A673 (cell line): Measurements from ENCODE around the gene PPP1R18. TPM values are rescaled to one million over a fixed set of nuclear protein-coding genes. Genes with fewer than 3 reads are reported as not detected.
A peak's percentile ranks its signal among the peaks of the same experiment; 100 is the strongest.
"Not testable (repeated sequence)": the region's sequence is repeated elsewhere in the genome, so short reads cannot be mapped to it uniquely, and the experiment has no call there.

Experiments
- BruUV-seq: library from RNA; stranded (reverse); fragments of 400-500 nt; replicated peaks from 2 replicates; lab custom pipeline; 2021; lab: Mats Ljungman, UMichigan
- CTCF ChIA-PET: fragments of 300-600 bp; sonication (Branson Sonifier 250); formaldehyde crosslinking; loops from one replicate; lab custom pipeline; 2022; ENCODE audit warnings: antibody characterized with exemption; lab: Charles Lee
- POLR2A ChIA-PET: fragments of 300-600 bp; sonication (Branson Sonifier 250); formaldehyde crosslinking; loops from one replicate; lab custom pipeline; 2022; ENCODE audit warnings: antibody characterized with exemption; ENCODE audit not compliant: low non-redundant PET; lab: Charles Lee
- DNase-seq: peaks from one replicate; pipeline ENCODE4 v3.0.0-alpha.2; 2015; ENCODE audit warnings: low spot score
- H3K27ac ChIP-seq: fragments of 200-600 bp; sonication (generic); 2 replicates; pipeline ENCODE4 v1.5.1; 2016; ENCODE audit warnings: mixed run types, low read depth, mild to moderate bottlenecking, mixed read lengths, antibody characterized with exemption, low read length; ENCODE audit not compliant: poor library complexity, severe bottlenecking
- H3K27me3 ChIP-seq: fragments of 200-600 bp; sonication (generic); replicated peaks from 2 replicates; pipeline ENCODE4 v1.6.1; 2017; ENCODE audit warnings: mixed run types, low read depth, mild to moderate bottlenecking, mixed read lengths, antibody characterized with exemption, low read length; ENCODE audit not compliant: insufficient read depth, poor library complexity
- H3K36me3 ChIP-seq: fragments of 200-600 bp; sonication (generic); 2 replicates; pipeline ENCODE4 v1.6.1; 2016; ENCODE audit warnings: mixed run types, mild to moderate bottlenecking, mixed read lengths, antibody characterized with exemption, low read length; ENCODE audit not compliant: insufficient read depth, poor library complexity, severe bottlenecking
- H3K4me1 ChIP-seq: fragments of 200-600 bp; sonication (generic); 2 replicates; pipeline ENCODE4 v1.6.1; 2017; ENCODE audit warnings: mixed run types, mild to moderate bottlenecking, mixed read lengths, antibody characterized with exemption, low read length; ENCODE audit not compliant: insufficient read depth, poor library complexity, severe bottlenecking
- H3K4me3 ChIP-seq: fragments of 200-600 bp; sonication (generic); 2 replicates; pipeline ENCODE4 v1.5.1; 2016; ENCODE audit warnings: low read depth, mixed run types, mild to moderate bottlenecking, mixed read lengths, low read length; ENCODE audit not compliant: poor library complexity, severe bottlenecking
- H3K9me3 ChIP-seq: fragments of 200-600 bp; sonication (generic); 2 replicates; pipeline ENCODE4 v1.6.1; 2016; ENCODE audit warnings: mixed run types, low read depth, mild to moderate bottlenecking, mixed read lengths, antibody characterized with exemption, low read length; ENCODE audit not compliant: poor library complexity, severe bottlenecking
- EZH2 ChIP-seq: fragments of 200-600 bp; sonication (generic); IDR thresholded peaks from 2 replicates; pipeline ENCODE4 v1.6.1; 2017; ENCODE audit warnings: borderline replicate concordance, low read depth, mild to moderate bottlenecking, mixed read lengths, antibody characterized with exemption, low read length; ENCODE audit not compliant: poor library complexity, severe bottlenecking
- intact Hi-C: fragments of 100-400 bp; cut with micrococcal nuclease; formaldehyde crosslinking; loops from one replicate; pipeline ENCODE4 v1.10.0; 2022; ENCODE audit not compliant: unreplicated experiment
- total RNA-seq: library from RNA; stranded (reverse); gene quantifications from 2 replicates; pipeline ENCODE4 v1.2.3, GENCODE V29; 2021
- TF ChIP-seq, protein P1 (sequence below): fragments of 300-800, 200-600 bp; sonication (generic); conservative IDR thresholded peaks from 2 replicates; pipeline ENCODE4 v1.5.1; 2017; ENCODE audit warnings: low read depth, mild to moderate bottlenecking, antibody characterized with exemption, low read length, moderate library complexity, mixed read lengths

PPP1R18 gene
- total RNA-seq, 1 experiment from 2014 or later = 50.3 TPM

DNA sequence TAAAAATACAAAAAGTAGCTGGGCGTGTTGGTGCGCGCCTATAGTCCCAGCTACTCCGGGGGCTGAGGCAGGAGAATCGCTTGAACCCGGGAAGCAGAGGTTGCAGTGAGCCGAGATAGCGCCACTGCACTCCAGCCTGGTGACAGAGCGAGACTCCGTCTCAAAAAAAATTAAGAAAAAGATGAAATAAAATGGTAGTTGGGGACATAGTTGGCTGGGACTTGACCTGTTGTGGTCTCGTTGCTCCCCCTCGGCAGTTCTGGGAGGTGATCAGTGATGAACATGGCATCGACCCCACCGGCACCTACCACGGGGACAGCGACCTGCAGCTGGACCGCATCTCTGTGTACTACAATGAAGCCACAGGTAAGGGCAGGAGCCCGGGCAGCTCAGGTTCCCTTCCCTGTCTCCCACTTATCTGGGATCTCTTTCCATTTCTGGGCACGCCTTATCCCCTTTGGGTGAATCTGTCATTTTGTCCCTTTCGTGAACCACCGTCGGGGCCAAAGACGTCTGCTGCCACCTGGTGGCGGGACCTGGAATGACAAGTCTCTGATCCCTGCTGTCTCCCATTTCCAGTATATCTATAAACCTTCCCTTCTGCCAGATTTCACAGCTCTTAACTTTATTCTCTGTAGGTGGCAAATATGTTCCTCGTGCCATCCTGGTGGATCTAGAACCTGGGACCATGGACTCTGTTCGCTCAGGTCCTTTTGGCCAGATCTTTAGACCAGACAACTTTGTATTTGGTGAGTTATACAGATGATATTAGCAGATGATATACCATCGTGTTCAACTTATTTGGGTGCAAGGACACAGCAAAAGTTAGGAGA, 36.1 kb upstream of the PPP1R18 start:
- H3K36me3 ChIP-seq = peaks cover 47% of the 10 kb centered on the region
- H3K27me3 ChIP-seq = no peaks in the 10 kb centered on the region
- no peaks in the 10 kb centered on the region for H3K9me3 ChIP-seq
- peaks cover 33% of the 10 kb centered on the region for H3K4me1 ChIP-seq
- intact Hi-C loops = loop anchor here (1.0 kb wide), 1 partner anchor 43 kb away; no protein-coding TSS in a partner anchor
- ChIA-PET CTCF (interaction anchor here (0.5 to 2.1 kb wide), 2 partner anchors 34 to 43 kb away, joined by 3 to 11 read pairs; no protein-coding TSS in a partner anchor), POLR2A (interaction anchor here (1.5 kb wide), 1 partner anchor 43 kb away, joined by 4 read pairs; no protein-coding TSS in a partner anchor)
- TF ChIP-seq EZH2 = no peak
- TF ChIP-seq, protein P1, sequence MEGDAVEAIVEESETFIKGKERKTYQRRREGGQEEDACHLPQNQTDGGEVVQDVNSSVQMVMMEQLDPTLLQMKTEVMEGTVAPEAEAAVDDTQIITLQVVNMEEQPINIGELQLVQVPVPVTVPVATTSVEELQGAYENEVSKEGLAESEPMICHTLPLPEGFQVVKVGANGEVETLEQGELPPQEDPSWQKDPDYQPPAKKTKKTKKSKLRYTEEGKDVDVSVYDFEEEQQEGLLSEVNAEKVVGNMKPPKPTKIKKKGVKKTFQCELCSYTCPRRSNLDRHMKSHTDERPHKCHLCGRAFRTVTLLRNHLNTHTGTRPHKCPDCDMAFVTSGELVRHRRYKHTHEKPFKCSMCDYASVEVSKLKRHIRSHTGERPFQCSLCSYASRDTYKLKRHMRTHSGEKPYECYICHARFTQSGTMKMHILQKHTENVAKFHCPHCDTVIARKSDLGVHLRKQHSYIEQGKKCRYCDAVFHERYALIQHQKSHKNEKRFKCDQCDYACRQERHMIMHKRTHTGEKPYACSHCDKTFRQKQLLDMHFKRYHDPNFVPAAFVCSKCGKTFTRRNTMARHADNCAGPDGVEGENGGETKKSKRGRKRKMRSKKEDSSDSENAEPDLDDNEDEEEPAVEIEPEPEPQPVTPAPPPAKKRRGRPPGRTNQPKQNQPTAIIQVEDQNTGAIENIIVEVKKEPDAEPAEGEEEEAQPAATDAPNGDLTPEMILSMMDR = peak; percentile 95
- BruUV-seq = no TSS peak
- H3K4me3 ChIP-seq = peak overlapping the region; percentile 94
- peak overlapping the region; percentile 98 for H3K27ac ChIP-seq
- DNase-seq = peak; percentile 91

DNA sequence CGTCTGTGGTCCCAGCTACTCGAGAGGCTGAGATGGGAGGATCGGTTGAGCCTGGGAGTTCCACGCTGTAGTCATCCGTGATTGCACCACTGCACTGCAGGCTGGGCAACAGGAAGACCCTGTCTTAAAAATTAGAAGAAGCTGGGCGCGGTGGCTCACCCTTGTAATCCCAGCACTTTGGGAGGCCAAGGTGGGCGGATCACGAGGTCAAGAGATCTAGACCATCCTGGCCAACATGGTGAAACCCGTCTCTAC, 35.5 kb upstream of the PPP1R18 start:
- H3K4me1 ChIP-seq = peaks cover 33% of the 10 kb centered on the region
- H3K9me3 ChIP-seq, H3K27me3 ChIP-seq, BruUV-seq: not testable (repeated sequence)
- ChIA-PET CTCF (interaction anchor here (2.1 kb wide), 1 partner anchor 43 kb away, joined by 11 read pairs; no protein-coding TSS in a partner anchor), POLR2A (interaction anchor here (1.5 kb wide), 1 partner anchor 43 kb away, joined by 4 read pairs; no protein-coding TSS in a partner anchor)
- intact Hi-C loops = loop anchor here (1.0 kb wide), 1 partner anchor 43 kb away; no protein-coding TSS in a partner anchor
- peak overlapping the region; percentile 98 for H3K27ac ChIP-seq
- DNase-seq = peak; percentile 29
- peak overlapping the region; percentile 94 for H3K4me3 ChIP-seq
- peaks cover 45% of the 10 kb centered on the region for H3K36me3 ChIP-seq

DNA sequence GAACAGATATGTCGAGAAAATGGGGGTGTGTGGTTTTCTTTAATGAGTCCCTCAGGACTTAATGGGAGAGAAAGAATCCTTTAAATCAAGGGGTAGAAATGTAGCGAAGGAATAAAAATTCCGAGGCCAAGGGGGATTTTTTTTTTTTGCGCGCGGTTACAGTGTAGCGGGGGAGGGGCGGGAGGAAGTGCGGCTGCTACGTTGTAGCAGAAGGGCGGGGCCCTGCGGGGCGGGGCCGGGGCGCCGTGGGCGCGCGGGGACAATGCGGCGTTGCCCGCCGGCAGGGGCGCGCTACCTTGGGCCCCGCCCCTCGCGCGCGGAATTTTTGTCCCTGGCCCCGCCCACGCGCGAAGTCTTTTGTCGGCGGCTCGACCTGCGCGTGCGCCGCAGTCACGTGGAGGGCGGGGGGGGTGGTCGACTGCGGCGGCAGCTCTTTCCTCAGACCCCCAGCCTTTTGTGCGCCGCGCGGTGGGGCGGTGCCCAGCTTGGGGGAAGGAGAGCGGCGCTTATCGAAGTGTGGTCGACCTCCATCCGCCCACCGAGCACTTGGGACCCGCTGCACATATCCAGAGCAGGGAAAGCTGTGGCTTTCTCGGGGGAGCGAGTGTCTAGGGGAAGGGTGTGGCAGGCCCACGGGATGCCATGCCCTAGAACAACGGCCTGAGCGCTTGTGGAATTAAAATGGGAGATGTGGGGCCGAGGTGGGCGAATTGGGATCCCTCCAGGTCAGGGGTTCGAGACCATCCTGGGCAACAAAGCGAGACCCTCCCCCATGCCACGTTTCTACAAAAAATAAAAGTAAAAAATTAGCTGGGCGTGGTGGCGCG, 35.0 kb upstream of the PPP1R18 start:
- peak; percentile 94 for DNase-seq
- ChIA-PET CTCF (interaction anchor here (0.6 to 2.1 kb wide), 2 partner anchors 13 to 42 kb away, joined by 3 to 11 read pairs; no protein-coding TSS in a partner anchor), POLR2A (interaction anchor here (0.6 to 1.5 kb wide), 3 partner anchors 42 to 104 kb away, joined by 4 to 5 read pairs (median 5); partner anchors contain the start of genes MRPS18B and PPP1R10)
- Histone ChIP-seq H3K4me1 (peaks cover 35% of the 10 kb centered on the region), H3K9me3 (no peaks in the 10 kb centered on the region), H3K27ac (peak overlapping the region; percentile 98), H3K4me3 (peak overlapping the region; percentile 94), H3K36me3 (peaks cover 45% of the 10 kb centered on the region), H3K27me3 (no peaks in the 10 kb centered on the region)
- no TSS peak for BruUV-seq
- intact Hi-C loops = loop anchor here (1.0 kb wide), 1 partner anchor 42 kb away; no protein-coding TSS in a partner anchor
- TF ChIP-seq, protein P1 = 0 out of 2 replicates have a peak, but pooled peaks have one; percentile 27
- TF ChIP-seq EZH2 = no peak
